Thyroid gland (tissue), 4 donors: Measurements from ENCODE around the gene DPH7. TPM values are rescaled to one million over a fixed set of nuclear protein-coding genes. Genes with fewer than 3 reads are reported as not detected.
A peak's percentile ranks its signal among the peaks of the same experiment; 100 is the strongest.

Experiments used
- DNase-seq, 2 donors: peaks; one replicate each; pipeline ENCODE4 v3.0.0-alpha.2; 2019
- H3K27ac ChIP-seq, 3 donors: fragments of 200-600 bp; sonication (generic); 1 replicate in 2 of 3; 2 replicates in 1 of 3; pipeline ENCODE4 v1.5.1; 2016 to 2019; ENCODE audit warnings: mild to moderate bottlenecking in 1 of 3, moderate library complexity in 1 of 3
- H3K27me3 ChIP-seq: fragments of 200-600 bp; sonication (generic); one replicate; pipeline ENCODE4 v1.5.1; 2019
- H3K36me3 ChIP-seq, 2 donors: fragments of 200-600 bp; sonication (generic); one replicate each; pipeline ENCODE4 v1.5.1; 2016 to 2019
- H3K4me1 ChIP-seq, 2 donors: fragments of 200-600 bp; sonication (generic); one replicate each; pipeline ENCODE4 v1.5.1; 2017 to 2019
- H3K4me3 ChIP-seq, 3 donors: fragments of 200-600 bp; sonication (generic); replicated peaks in 1 of 3; 1 replicate in 2 of 3; 2 replicates in 1 of 3; pipeline ENCODE4 v1.5.1; 2016; ENCODE audit warnings: mild to moderate bottlenecking in 1 of 3
- H3K9me3 ChIP-seq: fragments of 200-600 bp; sonication (generic); one replicate; pipeline ENCODE4 v1.5.1; 2017
- CTCF ChIP-seq, 6 experiments: fragments of 200-600 bp in 3 of 6; fragments of 450-650 bp in 3 of 6; sonication (generic) in 3 of 6; IDR thresholded peaks; one replicate each; pipeline ENCODE4 v1.5.1; 2016 to 2019; ENCODE audit warnings: antibody characterized with exemption in 6 of 6, mild to moderate bottlenecking in 2 of 6, inconsistent platforms in 1 of 6, moderate library complexity in 1 of 6
- POLR2A ChIP-seq, 2 donors: fragments of 450-650 bp; IDR thresholded peaks; one replicate each; pipeline ENCODE4 v1.6.1; 2017; ENCODE audit warnings: antibody characterized with exemption in 2 of 2, mild to moderate bottlenecking in 2 of 2, moderate library complexity in 1 of 2
- WGBS, 2 donors: methylation state at CpG; one replicate each; pipeline ENCODE4 v1.1.5; 2017; 5-methylcytosine and 5-hydroxymethylcytosine counted together
- intact Hi-C: fragments of 100-400 bp; cut with DNase I; formaldehyde crosslinking; loops from one replicate; pipeline ENCODE4 v1.15.1; 2023
- total RNA-seq, 4 donors: library from RNA; depleted of rRNA; stranded (reverse); fragments of >200 nt; gene quantifications; one replicate each; pipeline ENCODE4 v1.2.3, GENCODE V29; 2016

Gene DPH7
- total RNA-seq, 4 donors from 2014 or later, result 20.8 to 47.4 (median 34.1) TPM

GRCh38 chr9:137590469-137591383 is 12.0 kb upstream of the DPH7 start, which contains the start of gene ZMYND19:
TSS of gene ZMYND19 (minus strand) at chr9:137590512. CDS start at chr9:137590263, 249 bp downstream.
- Histone ChIP-seq H3K27ac (peak within 1 kb of the TSS in 1 of 3 donors; percentile 32), H3K36me3 (peaks cover 7 to 8% of the 10 kb centered on the region in 2 donors), H3K9me3 (no peaks in the 10 kb centered on the region), H3K4me1 (peaks cover 10 to 31% of the 10 kb centered on the region in 2 donors), H3K27me3 (no peaks in the 10 kb centered on the region), H3K4me3 (peak within 1 kb of the TSS; percentile 42 to 81 (median 76))
- TF ChIP-seq POLR2A (IDR thresholded peaks at IDR 0.05) (peak in 1 of 2 donors; percentile 57), CTCF (IDR thresholded peaks at IDR 0.05) (no peak)
- intact Hi-C loops, result no loop called here
- WGBS, 2 donors, result 1% methylated on average over 12 to 16 of the region's 113 CpGs
- peak; percentile 84 to 89 for DNase-seq

GRCh38 chr9:137590123-137590468 is 11.4 kb upstream of the DPH7 start:
- H3K27me3 ChIP-seq, result no peaks in the 10 kb centered on the region
- no peaks in the 10 kb centered on the region for H3K9me3 ChIP-seq
- H3K36me3 ChIP-seq, result peaks cover 7 to 8% of the 10 kb centered on the region in 2 donors
- H3K4me1 ChIP-seq, result peaks cover 10 to 31% of the 10 kb centered on the region in 2 donors
- intact Hi-C loops, result no loop called here
- H3K4me3 ChIP-seq, result peak overlapping the region in 1 of 3 donors; percentile 46
- TF ChIP-seq POLR2A (IDR thresholded peaks at IDR 0.05) (peak in 1 of 2 donors; percentile 7), CTCF (IDR thresholded peaks at IDR 0.05) (no peak)
- H3K27ac ChIP-seq, result no peak overlapping the region
- no CpG with 5 or more reads among the region's 61 CpGs for WGBS, 2 donors
- no peak for DNase-seq

GRCh38 chr9:137589441-137590122 is 10.9 kb upstream of the DPH7 start:
- no peaks in the 10 kb centered on the region for H3K27me3 ChIP-seq
- no peaks in the 10 kb centered on the region for H3K9me3 ChIP-seq
- 22 to 69% methylated on average over 5 to 19 of the region's 58 CpGs for WGBS, 2 donors
- TF ChIP-seq CTCF (IDR thresholded peaks at IDR 0.05) (no peak), POLR2A (IDR thresholded peaks at IDR 0.05) (no peak)
- no peak overlapping the region for H3K27ac ChIP-seq
- intact Hi-C loops, result no loop called here
- no peak for DNase-seq
- H3K4me1 ChIP-seq, result peaks cover 10 to 31% of the 10 kb centered on the region in 2 donors
- peaks cover 7 to 8% of the 10 kb centered on the region in 2 donors for H3K36me3 ChIP-seq
- H3K4me3 ChIP-seq, result peak overlapping the region; percentile 22 to 46 (median 29)

GRCh38 chr9:137588891-137589290 is 10.2 kb upstream of the DPH7 start:
- peaks cover 7 to 8% of the 10 kb centered on the region in 2 donors for H3K36me3 ChIP-seq
- H3K9me3 ChIP-seq, result no peaks in the 10 kb centered on the region
- no peaks in the 10 kb centered on the region for H3K27me3 ChIP-seq
- 90 to 92% methylated on average over 5 to 6 of the region's 6 CpGs for WGBS, 2 donors
- no peak for DNase-seq
- no peak overlapping the region for H3K4me3 ChIP-seq
- TF ChIP-seq CTCF (IDR thresholded peaks at IDR 0.05), result no peak
- no peak for TF ChIP-seq POLR2A (IDR thresholded peaks at IDR 0.05)
- peaks cover 10 to 31% of the 10 kb centered on the region in 2 donors for H3K4me1 ChIP-seq
- intact Hi-C loops, result no loop called here
- H3K27ac ChIP-seq, result no peak overlapping the region
